ENCODE results near the gene GPR157. TPM values are rescaled to one million over a fixed set of nuclear protein-coding genes. Genes with fewer than 3 reads are reported as not detected.
"Not testable (repeated sequence)": the region's sequence is repeated elsewhere in the genome, so short reads cannot be mapped to it uniquely, and the experiment has no call there.

Gene GPR157
- total RNA-seq, 4 donors from 2014 or later = 2.8 to 4.4 (median 4.0) TPM

- Histone ChIP-seq H3K27ac (no peak overlapping the region), H3K9me3 (peaks cover 0 to 9% (median 0%) of the 10 kb centered on the region in 3 donors), H3K4me3 (no peak overlapping the region), H3K27me3 (no peaks in the 10 kb centered on the region), H3K4me1 (no peaks in the 10 kb centered on the region), H3K36me3 (peaks cover 0 to 37% of the 10 kb centered on the region in 2 donors)
- WGBS, 2 donors (ENCODE audit: low coverage in 1 of 2) = 87 to 94% methylated on average over 7 to 8 of the region's 8 CpGs
- TF ChIP-seq EP300 (IDR thresholded peaks at IDR 0.05) (no peak), POLR2AphosphoS5 (IDR thresholded peaks at IDR 0.05) (no peak), CTCF (IDR thresholded peaks at IDR 0.05) (no peak), POLR2A (IDR thresholded peaks at IDR 0.05) (no peak)
- no peak for ATAC-seq
Observed at GRCh38 chr1:9100471-9101043, 28.3 kb downstream of the GPR157 start.

- H3K27me3 ChIP-seq = no peaks in the 10 kb centered on the region
- peaks cover 0 to 12% (median 0%) of the 10 kb centered on the region in 3 donors for H3K9me3 ChIP-seq
- no peaks in the 10 kb centered on the region for H3K4me1 ChIP-seq
- no peak overlapping the region for H3K27ac ChIP-seq
- 86% methylated on average over 2 of the region's 7 CpGs; no CpG with 5 or more reads in 1 of the 2 donors for WGBS, 2 donors (ENCODE audit: low coverage in 1 of 2)
- H3K4me3 ChIP-seq = no peak overlapping the region
- ATAC-seq = no peak
- peaks cover 0 to 28% of the 10 kb centered on the region in 2 donors for H3K36me3 ChIP-seq
- no peak for TF ChIP-seq CTCF (IDR thresholded peaks at IDR 0.05)
- no peak for TF ChIP-seq EP300 (IDR thresholded peaks at IDR 0.05)
- no peak for TF ChIP-seq POLR2A (IDR thresholded peaks at IDR 0.05)
- no peak for TF ChIP-seq POLR2AphosphoS5 (IDR thresholded peaks at IDR 0.05)
Observed at GRCh38 chr1:9099555-9099954, 29.3 kb downstream of the GPR157 start.

- Histone ChIP-seq H3K27ac (no peak overlapping the region), H3K4me3 (no peak overlapping the region), H3K9me3 (peaks cover 0 to 12% (median 0%) of the 10 kb centered on the region in 3 donors), H3K36me3 (peaks cover 0 to 14% of the 10 kb centered on the region in 2 donors), H3K27me3 (no peaks in the 10 kb centered on the region), H3K4me1 (no peaks in the 10 kb centered on the region)
- WGBS, 2 donors (ENCODE audit: low coverage in 1 of 2) = 70 to 88% methylated on average over 4 of the region's 13 CpGs
- no peak for TF ChIP-seq CTCF (IDR thresholded peaks at IDR 0.05)
- TF ChIP-seq POLR2A (IDR thresholded peaks at IDR 0.05) = no peak
- TF ChIP-seq POLR2AphosphoS5 (IDR thresholded peaks at IDR 0.05) = no peak
- TF ChIP-seq EP300 (IDR thresholded peaks at IDR 0.05) = no peak
- ATAC-seq = no peak
Observed at GRCh38 chr1:9097947-9098705, 30.8 kb downstream of the GPR157 start.

- WGBS, 2 donors (ENCODE audit: low coverage in 1 of 2) = 80 to 85% methylated on average over 2 of the region's 2 CpGs
- Histone ChIP-seq H3K9me3 (peaks cover 0 to 12% (median 0%) of the 10 kb centered on the region in 3 donors), H3K27me3 (no peaks in the 10 kb centered on the region), H3K4me1 (no peaks in the 10 kb centered on the region), H3K27ac (no peak overlapping the region), H3K36me3 (no peaks in the 10 kb centered on the region), H3K4me3 (no peak overlapping the region)
- ATAC-seq = no peak
- TF ChIP-seq EP300 (IDR thresholded peaks at IDR 0.05) (no peak), CTCF (IDR thresholded peaks at IDR 0.05) (no peak), POLR2A (IDR thresholded peaks at IDR 0.05) (no peak), POLR2AphosphoS5 (IDR thresholded peaks at IDR 0.05) (no peak)
Observed at GRCh38 chr1:9095818-9096217, 33.1 kb downstream of the GPR157 start.

GRCh38 chr1:9093996-9094595, 34.8 kb downstream of the GPR157 start:
- peaks cover 0 to 12% (median 0%) of the 10 kb centered on the region in 3 donors for H3K9me3 ChIP-seq
- H3K36me3 ChIP-seq, H3K27me3 ChIP-seq, ATAC-seq, H3K4me1 ChIP-seq, H3K27ac ChIP-seq, H3K4me3 ChIP-seq: not testable (repeated sequence)
- 80 to 90% methylated on average over 1 to 9 of the region's 18 CpGs for WGBS, 2 donors (ENCODE audit: low coverage in 1 of 2)
